Activated T-cell treated with anti-CD3 and anti-CD28 coated beads for 1 hour (primary cell): ENCODE results near the gene ESR1.

Experiments used
- DNase-seq: peaks from one replicate; pipeline ENCODE4 v3.0.0-alpha.2; 2020; ENCODE audit warnings: low read depth

The ESR1 gene

GRCh38 chr6:152096863-152097496, 289.5 kb downstream of the ESR1 start:
- no peak for DNase-seq

- DNase-seq, result no peak
Measured at GRCh38 chr6:152098683-152099082, 291.2 kb downstream of the ESR1 start.

GRCh38 chr6:152099446-152100182, 292.1 kb downstream of the ESR1 start:
- no peak for DNase-seq

GRCh38 chr6:152100183-152100618, 292.7 kb downstream of the ESR1 start:
- no peak for DNase-seq

GRCh38 chr6:152107973-152108372, 300.5 kb downstream of the ESR1 start:
- DNase-seq, result no peak

- DNase-seq, result no peak
Measured at GRCh38 chr6:152110886-152111820, 303.7 kb downstream of the ESR1 start.

GRCh38 chr6:152112491-152113261, 305.2 kb downstream of the ESR1 start:
- no peak for DNase-seq

GRCh38 chr6:152117156-152118133, 310.0 kb downstream of the ESR1 start:
- no peak for DNase-seq

GRCh38 chr6:152118224-152118623, 310.7 kb downstream of the ESR1 start:
- no peak for DNase-seq

- DNase-seq, result no peak
Measured at GRCh38 chr6:152118678-152119077, 311.2 kb downstream of the ESR1 start.

GRCh38 chr6:152119831-152120230, 312.3 kb downstream of the ESR1 start:
- no peak for DNase-seq

GRCh38 chr6:152121910-152122309, 314.4 kb downstream of the ESR1 start:
- no peak for DNase-seq

GRCh38 chr6:152122434-152122833, 315.0 kb downstream of the ESR1 start:
- DNase-seq, result no peak

GRCh38 chr6:152123076-152123475, 315.6 kb downstream of the ESR1 start:
- no peak for DNase-seq

GRCh38 chr6:152124429-152125074, 317.1 kb downstream of the ESR1 start:
- no peak for DNase-seq

- DNase-seq, result no peak
Measured at GRCh38 chr6:152127432-152128165, 320.1 kb downstream of the ESR1 start.

GRCh38 chr6:152129691-152130151, 322.2 kb downstream of the ESR1 start:
- no peak for DNase-seq

GRCh38 chr6:152130441-152130840, 323.0 kb downstream of the ESR1 start:
- no peak for DNase-seq

- no peak for DNase-seq
Measured at GRCh38 chr6:152135755-152136448, 328.4 kb downstream of the ESR1 start.
